ENCODE data around the gene PLEKHG4B.

PLEKHG4B gene

GRCh38 chr5:139579-140442, 47.8 kb downstream of the PLEKHG4B start:
- DNase-seq = no peak

DNA sequence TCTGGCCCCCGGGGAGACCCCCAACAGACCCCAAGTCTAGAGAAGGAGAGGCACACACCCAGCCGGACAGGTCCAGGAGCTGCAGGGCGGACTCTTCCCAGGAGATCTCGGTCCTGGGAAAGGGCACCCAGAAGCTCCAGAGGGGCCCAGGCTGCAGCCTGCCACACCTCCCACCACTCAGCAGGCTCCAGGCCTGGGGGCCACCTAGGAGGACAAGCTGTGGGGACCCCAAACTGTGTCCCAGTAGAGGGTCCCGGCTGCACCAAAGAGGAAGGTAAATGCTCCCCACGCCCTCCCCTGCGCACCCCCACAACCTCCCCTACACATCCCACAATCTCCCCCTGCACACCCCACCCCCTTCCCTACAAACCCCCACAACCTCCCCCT, 48.5 kb downstream of the PLEKHG4B start:
- DNase-seq = no peak

- no peak for DNase-seq
These were observed 49.2 kb downstream of the PLEKHG4B start for GRCh38 chr5:141211-141610.

DNA sequence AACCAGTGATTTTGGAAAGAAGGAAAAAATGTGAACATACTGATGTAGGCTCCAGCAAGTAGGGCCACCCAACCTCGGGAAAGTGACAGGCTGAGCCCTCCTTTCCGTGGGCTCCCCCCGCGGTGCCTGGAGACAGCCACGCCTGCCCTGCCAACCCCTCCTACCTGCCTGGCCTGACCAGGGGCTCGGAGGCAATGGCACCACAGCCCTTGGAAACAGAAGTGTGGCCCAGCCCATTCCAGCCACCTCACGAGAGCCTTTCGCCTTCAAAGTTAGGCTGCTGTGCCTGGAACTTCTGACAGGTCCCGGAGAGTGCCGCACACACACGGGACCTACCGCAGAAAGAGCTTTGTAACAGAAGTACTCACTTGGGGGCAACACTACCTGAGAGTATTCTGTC, 49.8 kb downstream of the PLEKHG4B start:
- DNase-seq = no peak

DNA sequence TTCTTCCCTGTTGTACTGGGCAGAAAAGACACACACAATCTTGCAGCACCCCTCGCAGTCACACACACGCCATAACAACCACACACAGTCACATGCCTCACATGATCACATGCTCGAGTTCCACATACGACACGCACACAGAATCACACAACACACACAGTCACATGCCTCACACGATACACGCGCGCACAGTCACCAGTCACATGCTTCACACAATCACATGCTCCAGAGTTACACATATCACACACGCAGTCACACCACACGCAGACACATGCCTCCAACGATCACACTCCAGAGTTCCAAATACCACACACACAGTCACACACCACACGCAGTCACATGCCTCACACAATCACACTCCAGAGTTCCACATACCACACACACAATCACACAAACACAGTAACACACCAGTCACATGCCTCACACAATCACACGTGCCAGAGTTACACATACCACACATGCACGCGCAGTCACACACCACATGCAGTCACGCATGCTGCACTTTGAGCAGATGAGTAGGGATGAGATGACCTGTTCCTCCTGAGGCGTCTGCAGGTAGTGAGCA, 50.4 kb downstream of the PLEKHG4B start:
- DNase-seq = no peak

- DNase-seq = no peak
These were observed 51.1 kb downstream of the PLEKHG4B start for GRCh38 chr5:143041-143440.

- DNase-seq = no peak
These were observed 53.0 kb downstream of the PLEKHG4B start for GRCh38 chr5:144941-145340.

DNA sequence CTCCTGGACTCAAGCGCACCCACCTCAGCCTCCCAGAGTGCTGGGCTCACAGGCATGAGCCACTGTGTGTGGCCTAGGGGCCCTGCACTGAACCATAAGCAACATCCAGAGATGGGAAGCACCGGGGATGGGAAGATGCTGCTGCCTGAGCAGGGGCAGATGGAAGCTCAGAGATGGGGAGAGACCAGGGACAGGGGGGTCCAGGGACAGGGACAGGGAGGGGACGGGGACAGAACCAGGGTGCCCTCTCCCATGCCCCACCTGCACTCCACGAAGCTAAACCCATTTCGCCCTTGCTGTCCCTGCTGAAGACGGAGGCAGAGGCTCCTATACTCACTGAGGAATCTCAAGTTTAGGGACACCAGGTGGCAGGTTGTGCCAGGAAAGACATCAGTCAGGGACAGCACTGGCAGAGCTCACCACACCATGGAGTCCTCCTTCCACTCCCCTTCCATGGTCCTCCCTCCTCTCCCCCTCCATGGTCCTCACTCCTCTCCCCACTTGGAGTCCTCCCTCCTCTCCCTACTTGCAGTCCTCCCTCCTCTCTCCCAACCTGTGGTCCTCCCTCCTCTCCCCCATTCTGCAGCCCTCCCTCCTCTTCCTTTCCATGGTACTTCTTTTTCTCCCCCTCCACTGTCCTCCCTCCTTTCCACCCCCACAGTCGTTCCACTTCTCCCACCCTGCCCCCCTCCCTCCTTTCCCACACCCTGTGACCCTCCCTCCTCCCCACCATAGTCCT, 53.8 kb downstream of the PLEKHG4B start:
- no peak for DNase-seq

- no peak for DNase-seq
These were observed 55.8 kb downstream of the PLEKHG4B start for GRCh38 chr5:147751-148150.

DNA sequence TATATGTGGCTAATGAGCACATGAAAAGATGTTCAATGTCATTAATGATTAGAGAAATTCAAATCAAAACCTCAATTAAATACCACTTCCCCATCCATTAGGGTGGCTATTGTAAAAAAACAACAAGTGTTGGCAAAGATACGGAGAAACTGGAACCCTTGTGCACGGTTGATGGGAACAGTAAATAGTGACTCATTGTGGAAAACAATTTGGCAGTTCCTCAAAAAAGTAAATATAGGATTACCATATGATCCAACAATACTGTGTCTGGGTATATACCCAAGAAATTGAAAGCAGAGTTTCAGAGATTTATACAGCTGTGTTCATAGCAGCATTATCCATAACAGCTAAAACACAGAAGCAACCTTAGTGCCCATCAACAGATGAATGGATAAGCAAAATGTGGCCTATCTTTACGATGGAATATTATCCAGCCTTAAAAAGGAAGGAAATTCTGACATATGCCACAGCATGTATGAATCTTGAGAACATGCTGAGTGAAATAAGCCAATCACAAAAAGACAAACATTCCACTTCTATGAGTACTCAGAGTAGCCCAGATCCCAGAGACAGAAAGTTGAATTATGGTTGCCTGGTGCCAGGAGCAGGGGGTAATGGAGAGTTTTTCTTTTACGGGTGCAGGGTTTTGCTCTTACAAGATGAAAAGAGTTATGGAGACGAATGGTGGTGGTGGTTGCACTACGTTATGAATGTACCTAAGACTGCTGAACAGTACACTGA, 57.9 kb downstream of the PLEKHG4B start:
- DNase-seq = peak; percentile 25

DNA sequence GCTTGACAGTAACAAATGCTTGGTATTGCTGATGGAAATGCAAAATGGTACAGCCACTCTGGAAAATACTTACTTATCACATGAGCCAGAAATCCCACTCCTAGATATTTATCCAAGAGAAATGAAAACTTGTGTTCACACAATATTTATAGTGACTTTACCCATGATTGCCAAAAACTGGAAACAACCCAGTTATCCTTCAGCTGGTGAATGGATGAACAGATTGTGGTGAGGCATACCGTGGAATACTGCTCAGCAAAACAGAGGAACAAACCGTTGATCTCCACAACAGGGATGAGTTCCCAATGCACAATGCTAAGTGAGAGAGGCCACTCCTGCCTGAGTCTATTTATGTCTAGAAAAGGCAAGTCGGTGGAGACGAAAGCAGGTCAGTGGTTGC, 58.8 kb downstream of the PLEKHG4B start:
- no peak for DNase-seq

DNA sequence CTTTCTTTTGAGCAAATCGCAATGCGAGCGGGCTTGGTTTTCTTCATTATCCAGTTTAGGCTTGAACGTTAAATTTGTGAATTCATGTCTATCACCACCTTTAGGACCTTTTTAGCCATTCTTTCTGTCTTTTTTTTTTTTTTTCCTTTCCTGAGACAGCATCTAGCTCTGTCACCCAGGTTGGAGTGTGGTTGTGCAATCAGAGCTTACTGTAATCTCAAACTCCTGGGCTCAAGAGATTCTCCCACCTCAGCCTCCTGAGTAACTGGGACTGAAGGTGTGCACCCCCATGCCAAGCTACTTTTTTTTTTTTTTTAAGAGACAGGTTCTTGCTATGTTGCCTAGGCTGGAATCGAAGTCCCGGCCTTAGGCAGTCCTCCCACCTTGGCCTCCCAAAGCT, 60.1 kb downstream of the PLEKHG4B start:
- DNase-seq = no peak

GRCh38 chr5:153256-153655, 61.3 kb downstream of the PLEKHG4B start:
- DNase-seq = no peak

- no peak for DNase-seq
These were observed 62.3 kb downstream of the PLEKHG4B start for GRCh38 chr5:154236-154635.

- no peak for DNase-seq
These were observed 62.9 kb downstream of the PLEKHG4B start for GRCh38 chr5:154826-155225.

GRCh38 chr5:155651-156410, 63.9 kb downstream of the PLEKHG4B start:
- no peak for DNase-seq

GRCh38 chr5:156411-157072, 64.6 kb downstream of the PLEKHG4B start:
- no peak for DNase-seq

DNA sequence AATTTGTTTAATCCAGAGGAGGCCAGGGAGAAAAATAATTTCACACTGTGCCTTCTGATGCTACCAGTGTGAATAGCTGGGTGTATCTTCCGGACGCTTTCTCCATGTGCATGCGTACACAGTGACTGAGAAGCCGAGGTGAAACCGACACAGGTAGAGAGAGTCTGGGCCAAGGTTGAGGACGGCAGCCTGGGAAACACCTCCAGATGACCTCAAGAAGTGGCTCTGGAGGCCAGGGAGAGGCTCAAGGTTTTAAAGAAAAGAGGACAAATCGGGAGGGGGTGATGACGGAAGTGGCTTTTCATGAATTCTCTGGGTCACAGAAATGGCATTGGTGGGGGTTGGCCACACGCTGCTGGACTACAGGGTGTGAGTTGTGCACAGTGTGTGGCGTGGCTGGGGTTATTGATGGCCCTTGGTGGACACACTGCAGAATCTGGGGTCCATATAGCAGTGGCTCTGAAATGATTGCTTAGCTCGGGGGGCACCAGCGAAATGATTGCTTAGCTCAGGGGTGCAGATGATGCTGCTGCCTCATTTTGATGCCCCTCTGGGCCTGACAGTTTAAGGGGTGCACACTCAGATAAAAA, 65.3 kb downstream of the PLEKHG4B start:
- no peak for DNase-seq

DNA sequence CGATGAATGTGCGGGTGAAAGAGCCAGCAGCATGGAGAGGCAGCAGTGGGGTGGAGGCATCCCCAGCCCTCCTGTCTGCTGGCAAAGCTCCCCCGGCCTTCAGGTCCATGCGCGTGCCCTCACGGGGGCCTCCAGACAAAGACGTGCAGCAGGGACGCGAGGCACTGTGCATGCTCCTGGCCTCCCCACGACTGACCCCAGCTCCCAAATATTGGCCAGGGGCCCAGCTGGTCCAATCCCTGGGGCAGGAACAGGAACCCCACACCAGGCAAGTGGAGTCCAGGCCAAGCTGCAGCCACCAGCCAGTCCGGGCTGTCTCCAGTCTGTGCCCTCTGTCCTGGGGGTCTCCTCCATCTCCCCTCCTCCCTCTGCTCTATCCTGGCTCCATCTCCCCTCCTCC, 65.8 kb downstream of the PLEKHG4B start:
- no peak for DNase-seq

DNA sequence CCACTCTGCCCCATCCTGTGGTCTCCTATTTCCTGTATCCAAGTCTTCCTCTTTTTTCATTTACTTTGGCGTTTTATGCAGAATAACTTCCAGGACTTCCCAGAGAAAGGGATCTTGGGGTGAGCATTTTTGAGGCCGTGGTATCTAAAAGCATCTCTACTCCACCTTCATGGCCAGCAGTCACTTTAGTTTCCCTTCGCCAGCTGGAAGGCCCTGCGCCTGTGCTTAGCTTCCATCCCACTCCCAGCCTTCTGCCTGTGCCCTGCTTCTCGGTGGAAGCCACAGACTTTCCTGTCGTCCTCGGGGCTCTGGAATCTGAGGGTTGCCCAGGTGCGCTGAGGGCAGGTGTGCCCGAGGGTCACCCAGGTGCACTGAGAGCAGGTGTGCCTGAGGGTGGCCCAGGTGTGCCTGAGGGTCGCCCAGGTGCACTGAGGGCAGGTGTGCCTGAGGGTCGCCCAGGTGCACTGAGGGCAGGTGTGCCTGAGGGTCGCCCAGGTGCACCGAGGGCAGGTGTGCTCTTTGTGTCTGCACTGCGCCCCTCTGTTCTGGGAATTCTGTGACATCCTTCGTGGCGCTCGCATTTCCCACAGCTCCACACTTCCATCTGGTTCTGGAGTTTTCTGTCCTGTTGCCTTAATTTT, 67.0 kb downstream of the PLEKHG4B start:
- DNase-seq = no peak
